Vagina (tissue), 2 donors: Measurements from ENCODE around the gene AMZ1. TPM values are rescaled to one million over a fixed set of nuclear protein-coding genes. Genes with fewer than 3 reads are reported as not detected.

Experiments used
- DNase-seq, 2 donors: peaks; one replicate each; pipeline ENCODE4 v3.0.0-alpha.2; 2017; ENCODE audit errors: extremely low spot score in 2 of 2
- H3K27ac ChIP-seq: fragments of 200-600 bp; sonication (generic); one replicate; pipeline ENCODE4 v1.5.1; 2019
- H3K27me3 ChIP-seq: fragments of 200-600 bp; sonication (generic); one replicate; pipeline ENCODE4 v1.5.1; 2019
- H3K36me3 ChIP-seq, 2 donors: fragments of 200-600 bp; sonication (generic); one replicate each; pipeline ENCODE4 v1.5.1; 2017 to 2019
- H3K4me1 ChIP-seq: fragments of 200-600 bp; sonication (generic); one replicate; pipeline ENCODE4 v1.5.1; 2019
- H3K4me3 ChIP-seq, 2 donors: fragments of 200-600 bp; sonication (generic); 1 replicate in 1 of 2; 2 replicates in 1 of 2; pipeline ENCODE4 v1.5.1; 2016 to 2019
- H3K9me3 ChIP-seq: fragments of 200-600 bp; sonication (generic); one replicate; pipeline ENCODE4 v1.5.1; 2019
- POLR2A ChIP-seq, 2 donors: fragments of 450-650 bp; IDR thresholded peaks; one replicate each; pipeline ENCODE4 v1.6.1; 2017; ENCODE audit warnings: antibody characterized with exemption in 2 of 2, mild to moderate bottlenecking in 2 of 2, moderate library complexity in 2 of 2
- POLR2AphosphoS5 ChIP-seq, 2 donors: sonication (generic); formaldehyde crosslinking; IDR thresholded peaks; one replicate each; pipeline ENCODE4 v1.9.0; 2017; ENCODE audit warnings: antibody characterized with exemption in 2 of 2, mild to moderate bottlenecking in 2 of 2, low read depth in 1 of 2; ENCODE audit not compliant: insufficient read depth in 1 of 2
- intact Hi-C: fragments of 100-400 bp; cut with DNase I; formaldehyde crosslinking; loops from one replicate; pipeline ENCODE4 v1.15.1; 2023
- total RNA-seq: library from RNA; depleted of rRNA; stranded (reverse); fragments of >200 nt; gene quantifications from one replicate; pipeline ENCODE4 v1.2.3, GENCODE V29; 2016
- TF ChIP-seq, protein P1 (sequence below), 3 experiments: fragments of 450-650 bp in 2 of 3; fragments of 200-600 bp in 1 of 3; sonication (generic) in 1 of 3; IDR thresholded peaks; one replicate each; pipeline ENCODE4 v1.5.1; 2017 to 2019; ENCODE audit warnings: antibody characterized with exemption in 3 of 3, mild to moderate bottlenecking in 2 of 3, moderate library complexity in 2 of 3

AMZ1 gene
- total RNA-seq, 1 donor from 2014 or later = 1.2 TPM

DNA sequence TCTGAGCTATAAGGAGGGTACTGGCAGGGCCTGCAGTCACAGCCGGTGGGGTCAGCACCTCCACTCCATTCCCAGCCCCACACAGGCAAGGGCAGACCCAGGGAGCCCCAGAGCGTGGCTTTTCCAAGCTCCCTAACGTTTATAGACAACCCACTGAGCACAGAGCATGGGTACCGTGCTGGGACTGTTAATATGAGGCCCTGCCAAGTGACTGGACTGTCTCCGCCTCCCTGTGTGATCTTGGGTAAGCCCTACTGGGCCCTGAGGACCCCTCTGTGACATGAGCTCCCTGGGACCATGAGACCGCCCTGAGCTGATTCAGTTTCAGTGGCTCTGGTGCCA lies 43.8 kb upstream of the AMZ1 start:
- Histone ChIP-seq H3K27ac (no peak overlapping the region), H3K4me1 (peaks cover 53% of the 10 kb centered on the region), H3K36me3 (peaks cover 0 to 6% of the 10 kb centered on the region in 2 donors), H3K9me3 (no peaks in the 10 kb centered on the region), H3K4me3 (no peak overlapping the region), H3K27me3 (no peaks in the 10 kb centered on the region)
- DNase-seq = no peak
- intact Hi-C loops = no loop called here
- TF ChIP-seq, protein P1, sequence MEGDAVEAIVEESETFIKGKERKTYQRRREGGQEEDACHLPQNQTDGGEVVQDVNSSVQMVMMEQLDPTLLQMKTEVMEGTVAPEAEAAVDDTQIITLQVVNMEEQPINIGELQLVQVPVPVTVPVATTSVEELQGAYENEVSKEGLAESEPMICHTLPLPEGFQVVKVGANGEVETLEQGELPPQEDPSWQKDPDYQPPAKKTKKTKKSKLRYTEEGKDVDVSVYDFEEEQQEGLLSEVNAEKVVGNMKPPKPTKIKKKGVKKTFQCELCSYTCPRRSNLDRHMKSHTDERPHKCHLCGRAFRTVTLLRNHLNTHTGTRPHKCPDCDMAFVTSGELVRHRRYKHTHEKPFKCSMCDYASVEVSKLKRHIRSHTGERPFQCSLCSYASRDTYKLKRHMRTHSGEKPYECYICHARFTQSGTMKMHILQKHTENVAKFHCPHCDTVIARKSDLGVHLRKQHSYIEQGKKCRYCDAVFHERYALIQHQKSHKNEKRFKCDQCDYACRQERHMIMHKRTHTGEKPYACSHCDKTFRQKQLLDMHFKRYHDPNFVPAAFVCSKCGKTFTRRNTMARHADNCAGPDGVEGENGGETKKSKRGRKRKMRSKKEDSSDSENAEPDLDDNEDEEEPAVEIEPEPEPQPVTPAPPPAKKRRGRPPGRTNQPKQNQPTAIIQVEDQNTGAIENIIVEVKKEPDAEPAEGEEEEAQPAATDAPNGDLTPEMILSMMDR (IDR thresholded peaks at IDR 0.05) = no peak
- no peak for TF ChIP-seq POLR2A (IDR thresholded peaks at IDR 0.05)

DNA sequence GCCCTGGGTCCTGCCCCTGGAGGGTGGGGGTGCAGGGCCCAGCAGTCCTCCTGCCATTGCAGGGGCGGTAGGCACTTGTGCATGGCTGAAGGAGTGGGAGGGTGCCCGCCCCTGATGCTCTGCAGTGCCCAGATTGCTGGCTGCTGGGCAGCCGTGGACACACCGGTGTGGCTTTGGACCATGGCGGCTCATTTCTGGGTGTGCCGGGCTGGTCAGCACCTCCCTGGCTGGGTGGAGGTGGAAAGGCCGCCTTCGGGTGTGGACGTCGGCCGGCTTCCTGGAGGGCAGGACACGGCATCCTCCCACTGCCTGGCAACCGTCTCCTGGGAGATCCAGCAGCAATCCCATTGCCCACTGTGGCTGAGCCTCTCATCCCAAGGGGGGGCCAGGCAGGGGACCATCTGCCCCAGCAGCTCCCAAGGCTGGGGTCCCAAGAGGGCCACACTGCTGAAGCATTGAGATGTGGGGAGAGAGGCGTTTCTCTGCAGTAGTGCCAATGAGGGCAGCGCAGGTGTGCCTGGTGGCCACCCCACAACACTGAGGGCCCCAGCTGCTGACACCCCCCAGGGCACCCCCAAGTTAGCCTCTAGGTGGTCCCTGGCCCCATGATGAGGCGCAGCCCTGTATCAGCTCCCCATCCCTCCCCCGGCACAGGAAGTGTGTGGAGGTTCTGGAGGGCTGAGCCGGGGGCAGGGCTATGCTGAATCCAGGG lies 43.3 kb upstream of the AMZ1 start:
- no peak overlapping the region for H3K27ac ChIP-seq
- intact Hi-C loops = no loop called here
- TF ChIP-seq POLR2AphosphoS5 (IDR thresholded peaks at IDR 0.05; ENCODE audit: insufficient read depth in 1 of 2, low read depth in 1 of 2) = no peak
- TF ChIP-seq, protein P1 (IDR thresholded peaks at IDR 0.05) = no peak
- no peak for TF ChIP-seq POLR2A (IDR thresholded peaks at IDR 0.05)

GRCh38 chr7:2645274-2645868 lies 42.6 kb upstream of the AMZ1 start:
- no peaks in the 10 kb centered on the region for H3K9me3 ChIP-seq
- intact Hi-C loops = no loop called here
- H3K4me1 ChIP-seq = peaks cover 42% of the 10 kb centered on the region
- peaks cover 0 to 14% of the 10 kb centered on the region in 2 donors for H3K36me3 ChIP-seq
- H3K27ac ChIP-seq = no peak overlapping the region
- TF ChIP-seq, protein P1 (IDR thresholded peaks at IDR 0.05) = no peak
- no peak for TF ChIP-seq POLR2AphosphoS5 (IDR thresholded peaks at IDR 0.05; ENCODE audit: insufficient read depth in 1 of 2, low read depth in 1 of 2)
- TF ChIP-seq POLR2A (IDR thresholded peaks at IDR 0.05) = no peak
- H3K27me3 ChIP-seq = no peaks in the 10 kb centered on the region
- H3K4me3 ChIP-seq = no peak overlapping the region
- no peak for DNase-seq

More for the DNA sequence above, 43.3 kb upstream of the AMZ1 start:
- no peak for DNase-seq
- Histone ChIP-seq H3K9me3 (no peaks in the 10 kb centered on the region), H3K4me1 (peaks cover 48% of the 10 kb centered on the region), H3K4me3 (no peak overlapping the region), H3K27me3 (no peaks in the 10 kb centered on the region), H3K36me3 (peaks cover 0 to 8% of the 10 kb centered on the region in 2 donors)

DNA sequence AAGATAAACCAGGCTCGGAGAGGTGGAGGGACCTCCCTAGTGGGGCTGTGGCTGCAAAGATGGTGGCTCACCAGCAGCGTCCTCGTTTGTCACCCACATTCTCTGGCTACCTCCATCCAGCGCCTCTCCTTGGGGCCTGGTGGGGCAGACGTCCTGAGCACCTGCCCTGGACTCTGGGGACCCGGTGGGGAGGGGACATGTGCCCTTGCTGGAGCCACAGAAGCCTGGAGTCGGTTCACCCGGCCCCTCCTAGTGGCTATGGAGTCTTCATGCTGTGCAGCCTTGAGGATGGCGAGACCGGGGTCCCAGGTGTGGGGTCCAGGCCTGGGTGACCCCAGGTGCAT lies 41.7 kb upstream of the AMZ1 start:
- intact Hi-C loops = no loop called here
- no peak overlapping the region for H3K27ac ChIP-seq
- H3K36me3 ChIP-seq = peaks cover 0 to 17% of the 10 kb centered on the region in 2 donors
- H3K4me1 ChIP-seq = peaks cover 32% of the 10 kb centered on the region
- H3K4me3 ChIP-seq = no peak overlapping the region
- H3K27me3 ChIP-seq = no peaks in the 10 kb centered on the region
- TF ChIP-seq, protein P1 (IDR thresholded peaks at IDR 0.05) = no peak
- TF ChIP-seq POLR2A (IDR thresholded peaks at IDR 0.05) = no peak
- no peak for TF ChIP-seq POLR2AphosphoS5 (IDR thresholded peaks at IDR 0.05; ENCODE audit: insufficient read depth in 1 of 2, low read depth in 1 of 2)
- no peak for DNase-seq
- no peaks in the 10 kb centered on the region for H3K9me3 ChIP-seq
